ENCODE data around the gene RXRG.

The RXRG gene

GRCh38 chr1:165387505-165387904 is 57.4 kb downstream of the RXRG start:
- Histone ChIP-seq H3K23ac (ENCODE audit: low read depth, low read length, poor library complexity) (no peak overlapping the region), H3K4me2 (ENCODE audit: insufficient read depth, low read length, poor library complexity, severe bottlenecking) (no peak overlapping the region), H2BK120ac (ENCODE audit: low read depth, low read length) (no peak overlapping the region), H3K4me3 (ENCODE audit: low read length in 2 of 2) (no peak overlapping the region), H3K9ac (ENCODE audit: low read depth, low read length, poor library complexity) (no peak overlapping the region), H2BK15ac (ENCODE audit: low read length) (no peak overlapping the region), H2BK5ac (ENCODE audit: low read length) (no peak overlapping the region), H3K4me1 (ENCODE audit: control insufficient read depth in 2 of 2, insufficient read depth in 1 of 2, low read depth in 1 of 2, low read length in 2 of 2) (no peaks in the 10 kb centered on the region), H4K8ac (ENCODE audit: low read depth, low read length) (no peak overlapping the region), H3K79me1 (ENCODE audit: low read depth, low read length) (no peaks in the 10 kb centered on the region), H3K4ac (ENCODE audit: low read length) (no peak overlapping the region), H2AK5ac (ENCODE audit: low read depth, low read length) (no peak overlapping the region), H3K36me3 (replicated peaks in 1 of 2; ENCODE audit: control insufficient read depth in 2 of 2, insufficient read depth in 2 of 2, low read length in 2 of 2) (no peaks in the 10 kb centered on the region), H3K9me3 (replicated peaks in 1 of 2; ENCODE audit: control insufficient read depth in 2 of 2, insufficient read depth in 1 of 2, low read depth in 1 of 2, low read length in 2 of 2) (no peaks in the 10 kb centered on the region), H3K14ac (ENCODE audit: low read length) (no peak overlapping the region), H2AFZ (ENCODE audit: low read length) (no peak overlapping the region), H2BK12ac (ENCODE audit: low read length) (no peak overlapping the region), H3K27me3 (ENCODE audit: control insufficient read depth in 3 of 3, insufficient read depth in 3 of 3, low read depth in 1 of 3, low read length in 3 of 3) (peaks cover 0 to 4% (median 0%) of the 10 kb centered on the region in 3 experiments), H3K27ac (replicated peaks; ENCODE audit: low read length) (no peak overlapping the region), H4K91ac (ENCODE audit: low read depth, low read length, poor library complexity) (no peak overlapping the region), H3K18ac (ENCODE audit: low read length) (no peak overlapping the region)
- no CpG with 5 or more reads among the region's 2 CpGs for WGBS, 2 donors (ENCODE audit: extremely low coverage in 2 of 2, insufficient read length in 2 of 2, insufficient replicate concordance in 1 of 2)
- DNase-seq (ENCODE audit: low spot score), result no peak

GRCh38 chr1:165383599-165384405 is 61.1 kb downstream of the RXRG start:
- H3K9ac ChIP-seq (ENCODE audit: low read depth, low read length, poor library complexity), result no peak overlapping the region
- no peak for DNase-seq (ENCODE audit: low spot score)
- H3K79me1 ChIP-seq (ENCODE audit: low read depth, low read length), result no peaks in the 10 kb centered on the region
- no peak overlapping the region for H2BK120ac ChIP-seq (ENCODE audit: low read depth, low read length)
- H2BK5ac ChIP-seq (ENCODE audit: low read length), result no peak overlapping the region
- H4K8ac ChIP-seq (ENCODE audit: low read depth, low read length), result no peak overlapping the region
- H3K4me2 ChIP-seq (ENCODE audit: insufficient read depth, low read length, poor library complexity, severe bottlenecking), result no peak overlapping the region
- H3K4me3 ChIP-seq (ENCODE audit: low read length in 2 of 2), result no peak overlapping the region
- H2BK15ac ChIP-seq (ENCODE audit: low read length), result no peak overlapping the region
- H3K23ac ChIP-seq (ENCODE audit: low read depth, low read length, poor library complexity), result no peak overlapping the region
- H3K18ac ChIP-seq (ENCODE audit: low read length), result no peak overlapping the region
- H3K4me1 ChIP-seq (ENCODE audit: control insufficient read depth in 2 of 2, insufficient read depth in 1 of 2, low read depth in 1 of 2, low read length in 2 of 2), result no peaks in the 10 kb centered on the region
- no peak overlapping the region for H3K14ac ChIP-seq (ENCODE audit: low read length)
- no peaks in the 10 kb centered on the region for H3K36me3 ChIP-seq (replicated peaks in 1 of 2; ENCODE audit: control insufficient read depth in 2 of 2, insufficient read depth in 2 of 2, low read length in 2 of 2)
- WGBS, 2 donors (ENCODE audit: extremely low coverage in 2 of 2, insufficient read length in 2 of 2, insufficient replicate concordance in 1 of 2), result no CpG with 5 or more reads among the region's 5 CpGs
- no peak overlapping the region for H2BK12ac ChIP-seq (ENCODE audit: low read length)
- no peak overlapping the region for H3K27ac ChIP-seq (replicated peaks; ENCODE audit: low read length)
- no peaks in the 10 kb centered on the region for H3K9me3 ChIP-seq (replicated peaks in 1 of 2; ENCODE audit: control insufficient read depth in 2 of 2, insufficient read depth in 1 of 2, low read depth in 1 of 2, low read length in 2 of 2)
- no peak overlapping the region for H4K91ac ChIP-seq (ENCODE audit: low read depth, low read length, poor library complexity)
- no peak overlapping the region for H2AFZ ChIP-seq (ENCODE audit: low read length)
- no peak overlapping the region for H2AK5ac ChIP-seq (ENCODE audit: low read depth, low read length)
- H3K27me3 ChIP-seq (ENCODE audit: control insufficient read depth in 3 of 3, insufficient read depth in 3 of 3, low read depth in 1 of 3, low read length in 3 of 3), result peaks cover 0 to 7% (median 0%) of the 10 kb centered on the region in 3 experiments
- no peak overlapping the region for H3K4ac ChIP-seq (ENCODE audit: low read length)

GRCh38 chr1:165383067-165383466 is 61.9 kb downstream of the RXRG start:
- Histone ChIP-seq H3K18ac (ENCODE audit: low read length) (peak overlapping the region; percentile 45), H2AFZ (ENCODE audit: low read length) (no peak overlapping the region), H2BK120ac (ENCODE audit: low read depth, low read length) (no peak overlapping the region), H2BK15ac (ENCODE audit: low read length) (no peak overlapping the region), H3K36me3 (replicated peaks in 1 of 2; ENCODE audit: control insufficient read depth in 2 of 2, insufficient read depth in 2 of 2, low read length in 2 of 2) (no peaks in the 10 kb centered on the region), H3K14ac (ENCODE audit: low read length) (peak overlapping the region; percentile 10), H3K4ac (ENCODE audit: low read length) (no peak overlapping the region), H3K27me3 (ENCODE audit: control insufficient read depth in 3 of 3, insufficient read depth in 3 of 3, low read depth in 1 of 3, low read length in 3 of 3) (peaks cover 0 to 7% (median 0%) of the 10 kb centered on the region in 3 experiments), H4K8ac (ENCODE audit: low read depth, low read length) (no peak overlapping the region), H3K4me1 (ENCODE audit: control insufficient read depth in 2 of 2, insufficient read depth in 1 of 2, low read depth in 1 of 2, low read length in 2 of 2) (no peaks in the 10 kb centered on the region), H3K4me2 (ENCODE audit: insufficient read depth, low read length, poor library complexity, severe bottlenecking) (no peak overlapping the region), H3K27ac (replicated peaks; ENCODE audit: low read length) (no peak overlapping the region), H2BK12ac (ENCODE audit: low read length) (no peak overlapping the region), H2BK5ac (ENCODE audit: low read length) (no peak overlapping the region), H3K9me3 (replicated peaks in 1 of 2; ENCODE audit: control insufficient read depth in 2 of 2, insufficient read depth in 1 of 2, low read depth in 1 of 2, low read length in 2 of 2) (no peaks in the 10 kb centered on the region), H3K9ac (ENCODE audit: low read depth, low read length, poor library complexity) (no peak overlapping the region), H3K23ac (ENCODE audit: low read depth, low read length, poor library complexity) (no peak overlapping the region), H3K79me1 (ENCODE audit: low read depth, low read length) (no peaks in the 10 kb centered on the region), H2AK5ac (ENCODE audit: low read depth, low read length) (no peak overlapping the region), H3K4me3 (ENCODE audit: low read length in 2 of 2) (no peak overlapping the region), H4K91ac (ENCODE audit: low read depth, low read length, poor library complexity) (no peak overlapping the region)
- DNase-seq (ENCODE audit: low spot score), result no peak
- WGBS, 2 donors (ENCODE audit: extremely low coverage in 2 of 2, insufficient read length in 2 of 2, insufficient replicate concordance in 1 of 2), result no CpG with 5 or more reads among the region's 6 CpGs

DNA sequence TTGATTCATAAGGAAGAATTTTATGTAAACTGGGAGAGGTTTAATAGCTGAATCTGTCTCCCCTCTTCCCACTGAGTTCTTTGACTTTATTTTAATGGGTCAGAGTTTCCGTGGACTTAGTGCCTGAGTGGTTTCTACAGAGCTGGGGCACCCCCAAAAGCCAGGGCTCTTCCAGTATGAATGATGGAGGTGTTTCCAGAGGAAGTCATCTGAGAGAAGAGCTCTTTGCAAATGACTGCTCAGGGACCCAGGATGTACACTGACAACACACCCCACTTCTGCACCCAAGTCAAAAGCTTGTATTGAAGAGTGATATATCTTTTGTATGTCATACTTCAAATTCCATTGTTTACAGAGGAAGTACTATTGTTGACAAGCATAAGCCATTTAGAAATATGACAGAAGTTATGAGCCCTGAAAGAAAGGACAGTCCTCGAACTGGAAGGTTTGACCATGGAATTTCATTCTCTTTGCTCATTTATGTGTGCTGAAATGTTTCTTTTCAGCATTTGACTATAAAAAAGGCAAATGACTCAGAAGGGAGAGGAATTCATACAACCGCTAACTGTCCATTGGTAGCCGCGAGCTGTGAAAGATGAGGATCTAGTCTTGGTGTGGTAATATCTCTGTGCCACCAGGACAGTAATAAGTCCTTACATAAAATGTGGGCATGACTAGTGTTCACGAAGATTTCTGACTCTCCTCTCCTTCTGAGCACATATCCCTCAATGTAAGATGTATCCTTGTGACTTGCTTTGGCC is 63.0 kb downstream of the RXRG start:
- H3K9me3 ChIP-seq (replicated peaks in 1 of 2; ENCODE audit: control insufficient read depth in 2 of 2, insufficient read depth in 1 of 2, low read depth in 1 of 2, low read length in 2 of 2), result no peaks in the 10 kb centered on the region
- H3K4me2 ChIP-seq (ENCODE audit: insufficient read depth, low read length, poor library complexity, severe bottlenecking), result no peak overlapping the region
- H3K14ac ChIP-seq (ENCODE audit: low read length), result no peak overlapping the region
- no peak overlapping the region for H2BK12ac ChIP-seq (ENCODE audit: low read length)
- H3K79me1 ChIP-seq (ENCODE audit: low read depth, low read length), result no peaks in the 10 kb centered on the region
- no peak overlapping the region for H2BK120ac ChIP-seq (ENCODE audit: low read depth, low read length)
- no peak overlapping the region for H2AK5ac ChIP-seq (ENCODE audit: low read depth, low read length)
- no peak for DNase-seq (ENCODE audit: low spot score)
- H4K8ac ChIP-seq (ENCODE audit: low read depth, low read length), result no peak overlapping the region
- no peak overlapping the region for H3K9ac ChIP-seq (ENCODE audit: low read depth, low read length, poor library complexity)
- no peak overlapping the region for H2BK15ac ChIP-seq (ENCODE audit: low read length)
- H2BK5ac ChIP-seq (ENCODE audit: low read length), result no peak overlapping the region
- H2AFZ ChIP-seq (ENCODE audit: low read length), result no peak overlapping the region
- H3K4me1 ChIP-seq (ENCODE audit: control insufficient read depth in 2 of 2, insufficient read depth in 1 of 2, low read depth in 1 of 2, low read length in 2 of 2), result no peaks in the 10 kb centered on the region
- H3K36me3 ChIP-seq (replicated peaks in 1 of 2; ENCODE audit: control insufficient read depth in 2 of 2, insufficient read depth in 2 of 2, low read length in 2 of 2), result no peaks in the 10 kb centered on the region
- no peak overlapping the region for H3K4ac ChIP-seq (ENCODE audit: low read length)
- no CpG with 5 or more reads among the region's 6 CpGs for WGBS, 2 donors (ENCODE audit: extremely low coverage in 2 of 2, insufficient read length in 2 of 2, insufficient replicate concordance in 1 of 2)
- H3K4me3 ChIP-seq (ENCODE audit: low read length in 2 of 2), result no peak overlapping the region
- H3K18ac ChIP-seq (ENCODE audit: low read length), result no peak overlapping the region
- peaks cover 0 to 12% (median 2%) of the 10 kb centered on the region in 3 experiments for H3K27me3 ChIP-seq (ENCODE audit: control insufficient read depth in 3 of 3, insufficient read depth in 3 of 3, low read depth in 1 of 3, low read length in 3 of 3)
- H3K27ac ChIP-seq (replicated peaks; ENCODE audit: low read length), result no peak overlapping the region
- H4K91ac ChIP-seq (ENCODE audit: low read depth, low read length, poor library complexity), result no peak overlapping the region
- no peak overlapping the region for H3K23ac ChIP-seq (ENCODE audit: low read depth, low read length, poor library complexity)
